Measurements from ENCODE around the gene CACNA2D4.

DNA sequence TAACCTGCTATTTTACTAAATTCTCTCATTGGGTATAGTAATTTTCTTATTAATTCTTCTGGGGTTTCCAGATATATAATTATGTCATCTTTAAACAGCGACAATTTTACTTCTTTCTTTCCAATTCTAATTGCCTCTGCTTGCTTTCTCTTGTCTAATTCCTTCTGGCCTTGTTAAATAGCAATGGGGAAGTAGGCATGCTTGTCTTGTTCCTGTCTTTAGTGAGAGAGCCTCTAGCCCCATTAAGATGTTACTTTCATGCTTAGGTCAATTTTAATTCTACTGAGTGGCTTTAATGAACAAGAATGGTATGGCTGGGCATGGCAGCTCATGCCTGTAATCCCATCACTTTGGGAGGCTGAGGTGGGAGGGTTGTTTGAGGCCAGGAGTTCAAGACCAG, 66.4 kb downstream of the CACNA2D4 start:
- TF ChIP-seq POLR2A (IDR thresholded peaks at IDR 0.05) = no peak
- TF ChIP-seq, protein P1, sequence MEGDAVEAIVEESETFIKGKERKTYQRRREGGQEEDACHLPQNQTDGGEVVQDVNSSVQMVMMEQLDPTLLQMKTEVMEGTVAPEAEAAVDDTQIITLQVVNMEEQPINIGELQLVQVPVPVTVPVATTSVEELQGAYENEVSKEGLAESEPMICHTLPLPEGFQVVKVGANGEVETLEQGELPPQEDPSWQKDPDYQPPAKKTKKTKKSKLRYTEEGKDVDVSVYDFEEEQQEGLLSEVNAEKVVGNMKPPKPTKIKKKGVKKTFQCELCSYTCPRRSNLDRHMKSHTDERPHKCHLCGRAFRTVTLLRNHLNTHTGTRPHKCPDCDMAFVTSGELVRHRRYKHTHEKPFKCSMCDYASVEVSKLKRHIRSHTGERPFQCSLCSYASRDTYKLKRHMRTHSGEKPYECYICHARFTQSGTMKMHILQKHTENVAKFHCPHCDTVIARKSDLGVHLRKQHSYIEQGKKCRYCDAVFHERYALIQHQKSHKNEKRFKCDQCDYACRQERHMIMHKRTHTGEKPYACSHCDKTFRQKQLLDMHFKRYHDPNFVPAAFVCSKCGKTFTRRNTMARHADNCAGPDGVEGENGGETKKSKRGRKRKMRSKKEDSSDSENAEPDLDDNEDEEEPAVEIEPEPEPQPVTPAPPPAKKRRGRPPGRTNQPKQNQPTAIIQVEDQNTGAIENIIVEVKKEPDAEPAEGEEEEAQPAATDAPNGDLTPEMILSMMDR (IDR thresholded peaks at IDR 0.05) = no peak
